ENCODE results near the gene SNAP91.

DNA sequence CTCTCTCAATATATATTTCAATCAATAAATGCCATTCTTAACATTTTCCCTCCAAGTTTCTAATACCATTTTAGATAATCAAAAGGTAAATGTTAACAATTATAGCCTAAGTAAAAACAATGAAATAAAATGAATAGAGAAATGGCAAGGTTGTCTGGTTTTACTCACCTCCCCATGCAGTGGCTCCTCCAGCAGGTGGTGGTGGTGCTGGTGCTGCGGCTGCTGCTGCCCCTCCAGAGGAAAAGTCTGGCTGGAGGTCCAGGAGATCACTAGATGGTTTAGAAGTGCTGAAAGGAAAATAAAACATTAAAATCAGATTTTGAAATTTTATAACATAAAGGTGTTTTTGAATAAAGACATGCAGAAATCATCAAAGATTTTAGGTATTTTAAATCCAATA, 103.4 kb downstream of the SNAP91 start:
- TF ChIP-seq, protein P1, sequence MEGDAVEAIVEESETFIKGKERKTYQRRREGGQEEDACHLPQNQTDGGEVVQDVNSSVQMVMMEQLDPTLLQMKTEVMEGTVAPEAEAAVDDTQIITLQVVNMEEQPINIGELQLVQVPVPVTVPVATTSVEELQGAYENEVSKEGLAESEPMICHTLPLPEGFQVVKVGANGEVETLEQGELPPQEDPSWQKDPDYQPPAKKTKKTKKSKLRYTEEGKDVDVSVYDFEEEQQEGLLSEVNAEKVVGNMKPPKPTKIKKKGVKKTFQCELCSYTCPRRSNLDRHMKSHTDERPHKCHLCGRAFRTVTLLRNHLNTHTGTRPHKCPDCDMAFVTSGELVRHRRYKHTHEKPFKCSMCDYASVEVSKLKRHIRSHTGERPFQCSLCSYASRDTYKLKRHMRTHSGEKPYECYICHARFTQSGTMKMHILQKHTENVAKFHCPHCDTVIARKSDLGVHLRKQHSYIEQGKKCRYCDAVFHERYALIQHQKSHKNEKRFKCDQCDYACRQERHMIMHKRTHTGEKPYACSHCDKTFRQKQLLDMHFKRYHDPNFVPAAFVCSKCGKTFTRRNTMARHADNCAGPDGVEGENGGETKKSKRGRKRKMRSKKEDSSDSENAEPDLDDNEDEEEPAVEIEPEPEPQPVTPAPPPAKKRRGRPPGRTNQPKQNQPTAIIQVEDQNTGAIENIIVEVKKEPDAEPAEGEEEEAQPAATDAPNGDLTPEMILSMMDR (IDR thresholded peaks at IDR 0.05; ENCODE audit: borderline replicate concordance, extremely low read depth, low read length, poor library complexity, severe bottlenecking) = no peak
- no peak for TF ChIP-seq EZH2 (IDR thresholded peaks at IDR 0.05; ENCODE audit: borderline replicate concordance, low read depth, low read length, severe bottlenecking)
